GM19328 (cell line): Measurements from ENCODE around the gene BHLHA15.
A peak's percentile ranks its signal among the peaks of the same experiment; 100 is the strongest.

ENCODE experiments used
- ATAC-seq: cut with Tn5 transposase; IDR thresholded peaks from one replicate; pipeline ENCODE4 v1.9.1; 2021; ENCODE audit warnings: mild to moderate bottlenecking, moderate library complexity; ENCODE audit not compliant: unreplicated experiment

The BHLHA15 gene

GRCh38 chr7:98240961-98241673 lies 29.9 kb downstream of the BHLHA15 start:
- no peak for ATAC-seq

- ATAC-seq: no peak
Measured at GRCh38 chr7:98241674-98242241, 30.5 kb downstream of the BHLHA15 start.

- ATAC-seq: no peak
Measured at GRCh38 chr7:98242342-98242741, 31.1 kb downstream of the BHLHA15 start.

- ATAC-seq: no peak
Measured at GRCh38 chr7:98242934-98243333, 31.7 kb downstream of the BHLHA15 start.

- ATAC-seq: no peak
Measured at GRCh38 chr7:98244871-98245270, 33.6 kb downstream of the BHLHA15 start.

GRCh38 chr7:98248156-98248555 lies 36.9 kb downstream of the BHLHA15 start:
- ATAC-seq: no peak

- no peak for ATAC-seq
Measured at GRCh38 chr7:98249106-98249505, 37.9 kb downstream of the BHLHA15 start.

GRCh38 chr7:98250789-98251188 lies 39.5 kb downstream of the BHLHA15 start:
- ATAC-seq: no peak

GRCh38 chr7:98251231-98251600 lies 40.0 kb downstream of the BHLHA15 start:
- ATAC-seq: peak; percentile 11

GRCh38 chr7:98251601-98252424 lies 40.6 kb downstream of the BHLHA15 start, which contains the start of gene TECPR1:
TECPR1 (minus strand) TSS chr7:98252232; CDS start chr7:98246146, 6,086 bp downstream.
- peak; percentile 98 for ATAC-seq

GRCh38 chr7:98252425-98253054 lies 41.3 kb downstream of the BHLHA15 start:
- ATAC-seq: peak; percentile 29

GRCh38 chr7:98254516-98254915 lies 43.3 kb downstream of the BHLHA15 start:
- no peak for ATAC-seq

- no peak for ATAC-seq
Measured at GRCh38 chr7:98254951-98255610, 43.8 kb downstream of the BHLHA15 start.

- ATAC-seq: no peak
Measured at GRCh38 chr7:98256431-98256830, 45.2 kb downstream of the BHLHA15 start.

- ATAC-seq: no peak
Measured at GRCh38 chr7:98257701-98258100, 46.5 kb downstream of the BHLHA15 start.
